Umbilical cord (tissue), 2 donors: Measurements from ENCODE around the gene SLC47A2. TPM values are rescaled to one million over a fixed set of nuclear protein-coding genes. Genes with fewer than 3 reads are reported as not detected.

Experiments
- DNase-seq: peaks from one replicate; pipeline ENCODE4 v3.0.0-alpha.2; 2015; ENCODE audit warnings: low spot score
- total RNA-seq: library from RNA; depleted of rRNA; stranded (reverse); fragments of >200 nt; gene quantifications from one replicate; pipeline ENCODE4 v1.2.3, GENCODE V29; 2014; ENCODE audit warnings: low replicate concordance; ENCODE audit not compliant: insufficient read depth

The SLC47A2 gene
- total RNA-seq, 1 donor from 2014 or later, result 5.5 TPM

GRCh38 chr17:19728084-19728495, 11.7 kb upstream of the SLC47A2 start:
- peak; percentile 54 for DNase-seq

GRCh38 chr17:19727501-19728078, 11.2 kb upstream of the SLC47A2 start:
- peak; percentile 78 for DNase-seq

GRCh38 chr17:19726631-19727376, 10.4 kb upstream of the SLC47A2 start:
- DNase-seq, result no peak

- DNase-seq, result no peak
These were observed 9.1 kb upstream of the SLC47A2 start for GRCh38 chr17:19725486-19725885.

DNA sequence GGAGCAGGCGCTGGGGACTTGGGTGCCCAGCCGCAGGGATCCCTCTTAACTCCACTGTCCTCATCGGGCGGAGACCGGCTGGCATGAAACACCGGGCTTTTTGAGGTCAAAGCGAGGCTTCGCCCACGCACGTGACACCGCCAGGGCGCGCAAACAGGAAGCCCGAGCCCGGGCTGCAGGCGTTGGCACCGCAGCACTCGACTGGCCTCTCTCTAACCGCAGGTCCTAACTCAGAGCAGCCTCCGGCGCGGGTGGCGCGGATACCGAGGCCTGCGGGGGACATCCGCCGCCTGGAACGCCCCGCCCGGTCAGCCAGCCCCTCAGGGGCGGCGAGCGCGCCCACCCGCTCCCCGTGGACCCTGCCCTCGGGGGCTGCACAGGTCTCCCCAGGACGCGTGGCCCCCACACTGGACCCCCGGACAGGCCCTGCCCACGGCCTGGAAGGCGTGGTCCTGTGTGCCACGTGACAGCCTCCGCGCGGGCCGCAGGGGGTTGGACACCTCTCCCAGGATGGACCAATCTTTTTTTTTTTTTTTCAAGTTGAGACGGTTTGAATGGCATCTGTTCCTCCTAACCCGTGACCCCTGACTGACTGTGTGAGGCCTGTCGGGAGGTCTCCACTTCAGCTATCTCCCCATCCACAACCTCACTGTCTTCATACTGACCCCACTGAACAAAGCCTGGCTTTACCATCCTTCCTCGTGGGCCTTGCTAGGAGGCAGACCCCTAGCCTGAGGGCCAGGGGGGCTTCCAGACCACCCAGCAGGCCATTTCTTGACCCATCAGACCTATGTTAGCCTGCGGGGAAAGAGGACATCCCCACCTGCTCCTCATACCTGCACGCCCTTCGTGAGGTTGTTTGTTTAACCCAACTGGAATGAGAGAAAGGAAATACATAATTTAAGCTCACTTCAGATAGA, 8.4 kb upstream of the SLC47A2 start:
- peak; percentile 29 for DNase-seq

GRCh38 chr17:19723964-19724363, 7.6 kb upstream of the SLC47A2 start:
- no peak for DNase-seq

DNA sequence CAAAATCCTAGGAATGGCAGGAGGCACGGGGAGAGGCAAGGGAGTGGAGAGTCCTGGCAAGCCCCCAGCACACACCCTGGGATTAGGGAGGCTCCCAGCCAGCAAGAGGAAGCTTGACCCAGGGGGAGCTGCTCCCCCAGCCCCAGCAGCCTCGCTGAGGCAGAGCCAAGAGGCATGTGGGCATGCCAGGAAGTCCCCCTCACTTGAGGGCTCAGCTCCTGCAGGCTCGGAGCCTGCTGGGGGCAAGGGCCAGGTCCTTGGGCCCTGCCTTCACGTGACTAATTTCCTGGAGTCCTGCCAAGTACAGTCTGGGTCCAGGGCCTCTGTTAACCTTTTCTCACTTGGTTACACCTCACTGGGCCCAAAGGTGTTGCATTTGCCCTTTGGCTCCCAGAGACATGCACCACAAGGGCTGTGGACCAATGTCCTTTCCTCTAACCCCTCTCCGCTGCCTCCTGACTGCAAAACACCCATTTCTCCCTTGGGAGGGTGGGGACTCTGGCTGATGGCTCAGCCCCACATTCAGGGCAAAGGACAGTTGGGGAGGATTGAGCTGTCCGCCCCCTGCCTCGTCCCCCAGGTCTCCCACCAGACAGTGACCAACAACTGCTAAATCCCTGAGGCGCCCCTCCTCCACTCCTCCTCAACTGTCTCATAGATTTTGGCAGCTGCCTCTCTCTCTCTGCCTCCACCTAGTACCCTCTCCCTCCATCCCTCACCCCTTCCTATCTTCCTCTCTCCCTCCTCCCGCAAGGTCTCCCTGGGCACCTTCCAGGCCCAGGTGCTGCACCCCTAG, 4.4 kb upstream of the SLC47A2 start:
- DNase-seq, result peak; percentile 21

DNA sequence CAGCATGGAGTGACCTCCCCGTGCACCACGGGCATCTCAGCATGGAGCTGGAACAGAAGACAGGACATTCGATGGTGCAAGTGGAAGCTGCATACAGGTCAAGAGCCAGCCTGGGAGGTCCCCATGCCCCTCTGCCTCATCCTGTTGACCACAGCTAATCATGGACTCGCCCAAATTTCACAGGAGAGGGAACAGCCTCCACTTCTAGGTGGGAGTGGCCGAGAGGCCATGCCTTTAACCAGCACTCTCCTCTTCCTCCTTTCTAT, 3.8 kb upstream of the SLC47A2 start:
- DNase-seq, result no peak

DNA sequence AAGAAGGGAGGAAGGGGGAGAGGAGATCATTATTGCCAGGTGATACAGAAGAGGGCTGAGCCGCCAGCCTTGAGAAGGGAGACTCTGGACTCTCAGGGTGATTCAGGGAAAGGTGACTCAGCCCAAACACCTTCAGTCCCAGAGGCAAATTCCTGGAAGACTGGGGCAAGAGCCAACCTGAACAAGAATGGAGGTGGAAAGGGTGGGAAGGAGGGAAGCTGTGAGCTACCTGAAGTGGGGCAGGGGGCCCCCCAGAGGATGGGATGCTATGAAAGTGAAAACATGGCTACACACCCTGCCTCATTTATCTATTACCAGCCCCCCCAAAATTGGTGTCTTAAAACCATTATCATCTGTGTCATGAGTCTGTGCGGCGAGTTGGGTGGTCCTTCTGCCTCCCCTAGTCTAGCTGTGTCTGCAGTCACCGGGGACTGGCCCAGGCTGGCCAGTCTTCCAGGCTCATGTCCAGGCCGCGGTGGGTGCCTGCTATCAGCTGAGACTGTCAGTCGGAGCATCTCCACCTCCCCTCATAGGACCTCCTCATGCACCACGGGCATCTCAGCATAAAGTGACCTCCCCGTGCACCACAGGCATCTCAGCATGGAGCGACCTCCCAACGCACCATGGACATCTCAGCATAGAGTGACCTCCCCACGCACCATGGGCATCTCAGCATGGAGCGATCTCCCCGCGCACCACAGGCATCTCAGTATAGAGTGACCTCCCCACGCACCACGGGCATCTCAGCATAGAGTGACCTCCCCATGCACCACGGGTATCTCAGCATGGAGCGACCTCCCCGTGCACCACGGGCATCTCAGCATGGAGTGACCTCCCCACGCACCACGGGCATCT, 3.2 kb upstream of the SLC47A2 start:
- no peak for DNase-seq

DNA sequence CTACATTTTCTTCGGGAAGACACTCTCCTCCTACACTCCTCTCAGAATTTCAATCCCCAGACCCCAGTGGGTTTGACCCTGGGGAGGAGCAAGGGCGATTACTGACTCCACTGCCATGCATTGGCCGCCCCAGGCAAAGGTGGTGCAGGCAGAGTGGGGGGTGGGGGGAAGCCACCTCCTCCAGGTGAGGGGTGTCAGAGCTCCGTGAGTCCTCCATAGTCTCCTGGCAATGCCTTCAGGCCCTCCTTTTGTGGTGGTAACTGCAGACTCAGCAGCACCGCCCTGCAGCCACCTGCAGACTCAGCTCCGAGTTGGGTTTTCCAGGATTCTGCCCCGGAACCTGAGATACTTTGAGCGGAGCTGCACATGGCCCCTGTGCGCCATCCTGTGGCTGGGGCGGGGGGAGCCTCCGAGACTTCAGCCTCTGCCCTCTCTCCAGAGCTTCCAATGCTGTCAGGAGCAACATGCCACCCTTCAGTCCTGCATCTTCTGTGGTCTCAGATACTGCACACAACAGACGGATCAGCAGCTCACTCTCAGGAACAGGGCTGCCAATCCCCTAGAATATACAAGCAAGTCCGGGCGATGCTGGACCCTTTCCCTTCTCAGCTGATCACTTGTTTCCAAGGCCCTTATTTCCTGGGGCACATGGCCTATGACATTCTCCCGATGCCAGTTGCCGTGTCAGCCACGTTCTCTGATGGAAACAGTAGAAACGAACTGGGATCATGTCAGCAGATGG, 2.4 kb upstream of the SLC47A2 start:
- DNase-seq, result no peak

GRCh38 chr17:19718041-19718612, 1.7 kb upstream of the SLC47A2 start:
- DNase-seq, result no peak

DNA sequence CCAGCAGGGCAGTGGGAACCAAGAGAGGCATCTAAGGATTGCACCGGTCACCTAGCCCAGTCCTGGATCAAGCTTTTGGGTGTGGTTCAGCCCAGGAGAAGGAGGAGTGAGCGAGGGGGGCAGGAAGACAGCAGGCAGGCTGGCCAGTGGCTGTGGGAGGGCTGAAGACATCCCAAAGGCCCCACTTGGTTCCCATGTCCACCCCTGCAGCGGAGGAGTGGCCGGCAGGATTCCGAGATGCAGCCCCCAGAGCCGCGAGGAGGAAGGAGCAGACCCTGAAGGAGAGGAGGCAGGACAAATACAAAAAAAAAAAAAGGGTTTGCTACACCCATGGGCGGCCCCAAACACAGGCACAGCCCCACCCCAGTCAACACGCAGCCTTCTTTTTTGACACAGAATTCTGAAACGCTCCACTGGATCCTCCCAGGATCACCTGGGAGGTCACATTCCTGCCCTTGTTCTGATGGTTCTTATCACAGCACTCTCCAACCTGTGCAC, 1.1 kb upstream of the SLC47A2 start:
- DNase-seq, result no peak

GRCh38 chr17:19717031-19717360, 612 bp upstream of the SLC47A2 start:
- no peak for DNase-seq

- no peak for DNase-seq
These were observed 1.6 kb downstream of the SLC47A2 start for GRCh38 chr17:19714542-19715411.

- DNase-seq, result no peak
These were observed 2.5 kb downstream of the SLC47A2 start for GRCh38 chr17:19713901-19714361.

DNA sequence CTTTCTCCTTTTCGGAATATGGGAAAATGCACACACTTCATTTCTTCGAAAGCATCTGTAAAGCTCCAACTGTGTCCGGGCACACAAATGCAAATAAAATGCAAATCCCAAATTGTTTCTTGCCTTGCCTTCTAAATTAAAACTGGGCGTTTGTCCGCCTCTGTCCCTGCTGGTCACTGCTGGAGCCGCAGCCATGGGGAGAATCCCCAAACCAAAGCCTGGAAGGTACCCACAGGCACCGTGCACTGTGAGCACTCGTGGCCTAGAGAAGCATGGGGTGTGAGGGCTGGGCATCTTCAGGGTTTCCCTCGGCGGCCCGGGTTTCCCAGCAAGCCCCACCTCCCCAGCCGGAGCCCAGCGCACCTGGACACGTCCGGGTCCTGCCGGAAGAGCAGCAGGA, 2.9 kb downstream of the SLC47A2 start:
- no peak for DNase-seq

DNA sequence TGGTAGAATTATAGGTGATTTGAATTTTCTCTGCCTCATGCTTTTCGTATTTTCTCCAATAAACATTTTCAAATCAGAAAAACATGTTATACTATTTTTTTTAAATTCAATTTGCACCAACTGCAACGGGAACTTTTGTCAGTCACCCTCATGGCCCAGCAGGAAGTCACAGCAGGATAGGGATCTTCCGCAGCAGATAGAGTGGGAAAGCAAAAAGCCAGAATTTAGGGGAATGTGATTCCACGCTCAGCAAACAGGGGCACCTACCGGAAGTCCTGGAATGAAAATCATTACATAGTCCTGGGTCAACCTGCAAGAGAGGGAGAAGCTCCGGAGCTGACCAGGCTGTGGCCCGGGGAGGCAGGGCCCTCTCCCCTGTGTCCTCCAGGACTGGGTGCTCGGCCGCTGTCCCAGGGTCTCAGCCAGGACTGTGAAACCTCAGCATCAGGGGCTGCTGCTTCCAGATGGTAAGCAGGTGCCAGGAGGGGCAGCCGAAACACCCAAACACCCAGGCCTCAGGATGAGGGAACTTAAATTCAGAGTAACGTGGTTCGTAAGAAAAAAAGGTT, 3.9 kb downstream of the SLC47A2 start:
- no peak for DNase-seq

GRCh38 chr17:19709841-19710240, 6.5 kb downstream of the SLC47A2 start:
- no peak for DNase-seq
